Measurements from ENCODE around the gene OSBPL3. TPM values are rescaled to one million over a fixed set of nuclear protein-coding genes. Genes with fewer than 3 reads are reported as not detected.

The OSBPL3 gene
- total and polyA plus RNA-seq, 2 donors (not counting 3 experiments of a cell fraction or from before 2014, with no cell fraction given): 7.5 to 27.1 TPM

DNA sequence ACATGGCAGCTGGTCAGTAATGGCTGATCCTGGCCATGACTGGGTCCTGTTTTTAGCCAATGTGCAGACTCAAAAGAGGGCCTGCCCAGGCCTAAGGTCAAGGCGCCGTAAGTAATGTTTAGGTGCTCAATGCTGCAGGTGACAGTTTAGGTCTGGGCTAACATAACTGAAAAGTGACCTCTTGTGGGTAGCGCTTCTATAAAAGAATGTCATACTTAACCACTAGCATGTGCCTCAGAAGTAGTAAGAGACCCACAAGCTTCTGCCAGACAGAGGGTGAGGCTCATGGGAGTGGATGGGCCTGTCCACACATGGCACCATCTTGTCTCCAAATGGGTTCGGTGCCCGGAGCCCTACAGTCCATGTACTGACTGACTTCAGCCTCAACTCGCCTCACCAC lies 132.2 kb downstream of the OSBPL3 start:
- no TSS peak for BruUV-seq (replicated peaks)

DNA sequence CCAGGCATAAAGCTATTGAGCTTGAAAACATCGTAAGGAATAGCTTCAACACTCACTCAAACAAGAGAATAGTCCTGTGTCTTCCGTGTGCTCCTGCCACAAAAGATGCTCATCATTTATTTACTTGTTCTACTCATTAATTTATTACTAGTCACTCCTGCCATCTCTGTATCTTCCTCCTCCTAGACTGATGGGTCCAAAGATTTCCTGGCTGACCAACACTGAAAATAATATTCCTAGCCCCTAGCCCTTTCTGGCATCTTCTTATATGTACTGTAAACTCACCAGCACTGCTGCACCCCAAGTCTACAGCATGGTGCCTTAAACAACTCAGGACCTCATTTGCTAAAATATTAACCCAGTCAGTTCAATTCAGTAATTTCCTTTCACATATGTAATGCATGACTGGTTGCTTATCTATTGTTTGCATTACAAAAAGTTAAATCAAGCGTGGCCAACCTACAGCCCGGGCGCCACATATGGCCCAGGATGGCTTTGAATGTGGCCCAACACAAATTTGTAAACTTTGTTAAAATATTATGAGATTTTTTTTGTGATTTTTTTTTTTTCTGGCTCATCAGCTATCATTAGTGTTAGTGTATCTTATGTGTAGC lies 136.1 kb downstream of the OSBPL3 start:
- CTCF ChIA-PET: interaction anchor here (1.7 to 2.6 kb wide), 3 partner anchors 23 to 249 kb away, joined by 4 to 11 read pairs (median 10); no protein-coding TSS in a partner anchor
- no peak for DNase-seq (ENCODE audit: low read depth, low spot score)
- TF ChIP-seq EZH2 (IDR thresholded peaks at IDR 0.05; ENCODE audit: borderline replicate concordance, low read depth, low read length, severe bottlenecking): no peak
- Histone ChIP-seq H3K27ac (ENCODE audit: insufficient read depth, low read depth, low read length) (peak overlapping the region; percentile 89), H2AFZ (ENCODE audit: low read depth, low read length) (no peak overlapping the region), H3K79me2 (ENCODE audit: control insufficient read depth, insufficient read depth, low read length) (no peaks in the 10 kb centered on the region), H3K36me3 (ENCODE audit: control insufficient read depth in 2 of 2, extremely low read depth in 1 of 2, insufficient read depth in 2 of 2, low read length in 2 of 2) (peaks cover 4% of the 10 kb centered on the region in 2 experiments), H3K9ac (replicated peaks; ENCODE audit: extremely low read depth, insufficient read depth, low read length) (no peak overlapping the region), H3K27me3 (ENCODE audit: control insufficient read depth in 2 of 2, insufficient read depth in 2 of 2, low read length in 2 of 2) (no peaks in the 10 kb centered on the region), H3K9me3 (replicated peaks; ENCODE audit: control insufficient read depth, insufficient read depth, low read length) (no peaks in the 10 kb centered on the region), H4K20me1 (replicated peaks; ENCODE audit: control insufficient read depth, extremely low read depth, insufficient read depth, low read length) (no peaks in the 10 kb centered on the region), H3K4me3 (replicated peaks in 1 of 3; ENCODE audit: insufficient read depth in 1 of 3, low read depth in 1 of 3, low read length in 3 of 3) (no peak overlapping the region), H3K4me1 (ENCODE audit: control insufficient read depth, extremely low read depth, insufficient read depth, low read length) (peaks cover 32% of the 10 kb centered on the region), H3K4me2 (ENCODE audit: insufficient read depth, low read length) (no peak overlapping the region), H3K9me1 (replicated peaks; ENCODE audit: control insufficient read depth, extremely low read depth, insufficient read depth, low read length) (no peaks in the 10 kb centered on the region)
- BruUV-seq (replicated peaks): no TSS peak
- dilution Hi-C loops (cut with MboI; ENCODE audit: extremely low pct_ligation_motif_present, low sequenced_read_pairs): no loop called here
- intact Hi-C loops (cut with micrococcal nuclease): loop anchor here (2.0 to 5.0 kb wide), 3 partner anchors 41 to 138 kb away; partner anchors contain the start of gene OSBPL3
- POLR2A ChIA-PET: no interaction called here
- FAIRE-seq: no peak

More for the DNA sequence above, 132.2 kb downstream of the OSBPL3 start:
- intact Hi-C loops (cut with micrococcal nuclease): no loop called here
- Histone ChIP-seq H3K79me2 (ENCODE audit: control insufficient read depth, insufficient read depth, low read length) (no peaks in the 10 kb centered on the region), H4K20me1 (replicated peaks; ENCODE audit: control insufficient read depth, extremely low read depth, insufficient read depth, low read length) (no peaks in the 10 kb centered on the region), H3K9me3 (replicated peaks; ENCODE audit: control insufficient read depth, insufficient read depth, low read length) (no peaks in the 10 kb centered on the region), H3K36me3 (ENCODE audit: control insufficient read depth in 2 of 2, extremely low read depth in 1 of 2, insufficient read depth in 2 of 2, low read length in 2 of 2) (peaks cover 2 to 4% of the 10 kb centered on the region in 2 experiments), H3K4me1 (ENCODE audit: control insufficient read depth, extremely low read depth, insufficient read depth, low read length) (peaks cover 20% of the 10 kb centered on the region), H2AFZ (ENCODE audit: low read depth, low read length) (no peak overlapping the region), H3K27me3 (ENCODE audit: control insufficient read depth in 2 of 2, insufficient read depth in 2 of 2, low read length in 2 of 2) (no peaks in the 10 kb centered on the region), H3K4me3 (replicated peaks in 1 of 3; ENCODE audit: insufficient read depth in 1 of 3, low read depth in 1 of 3, low read length in 3 of 3) (no peak overlapping the region), H3K9ac (replicated peaks; ENCODE audit: extremely low read depth, insufficient read depth, low read length) (no peak overlapping the region), H3K4me2 (ENCODE audit: insufficient read depth, low read length) (no peak overlapping the region), H3K9me1 (replicated peaks; ENCODE audit: control insufficient read depth, extremely low read depth, insufficient read depth, low read length) (no peaks in the 10 kb centered on the region), H3K27ac (ENCODE audit: insufficient read depth, low read depth, low read length) (no peak overlapping the region)
- DNase-seq (ENCODE audit: low read depth, low spot score) (no peak), FAIRE-seq (no peak)
- TF ChIP-seq POLR2AphosphoS5 (IDR thresholded peaks at IDR 0.05; ENCODE audit: insufficient read depth, low read depth, low read length) (no peak), POLR2A (IDR thresholded peaks at IDR 0.05; ENCODE audit: low read depth, low read length) (no peak)
- TF ChIP-seq, protein P1, sequence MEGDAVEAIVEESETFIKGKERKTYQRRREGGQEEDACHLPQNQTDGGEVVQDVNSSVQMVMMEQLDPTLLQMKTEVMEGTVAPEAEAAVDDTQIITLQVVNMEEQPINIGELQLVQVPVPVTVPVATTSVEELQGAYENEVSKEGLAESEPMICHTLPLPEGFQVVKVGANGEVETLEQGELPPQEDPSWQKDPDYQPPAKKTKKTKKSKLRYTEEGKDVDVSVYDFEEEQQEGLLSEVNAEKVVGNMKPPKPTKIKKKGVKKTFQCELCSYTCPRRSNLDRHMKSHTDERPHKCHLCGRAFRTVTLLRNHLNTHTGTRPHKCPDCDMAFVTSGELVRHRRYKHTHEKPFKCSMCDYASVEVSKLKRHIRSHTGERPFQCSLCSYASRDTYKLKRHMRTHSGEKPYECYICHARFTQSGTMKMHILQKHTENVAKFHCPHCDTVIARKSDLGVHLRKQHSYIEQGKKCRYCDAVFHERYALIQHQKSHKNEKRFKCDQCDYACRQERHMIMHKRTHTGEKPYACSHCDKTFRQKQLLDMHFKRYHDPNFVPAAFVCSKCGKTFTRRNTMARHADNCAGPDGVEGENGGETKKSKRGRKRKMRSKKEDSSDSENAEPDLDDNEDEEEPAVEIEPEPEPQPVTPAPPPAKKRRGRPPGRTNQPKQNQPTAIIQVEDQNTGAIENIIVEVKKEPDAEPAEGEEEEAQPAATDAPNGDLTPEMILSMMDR (IDR thresholded peaks at IDR 0.05; ENCODE audit: extremely low read depth in 1 of 2, insufficient read depth in 1 of 2, low read depth in 1 of 2, low read length in 2 of 2): no peak
- dilution Hi-C loops (cut with MboI; ENCODE audit: extremely low pct_ligation_motif_present, low sequenced_read_pairs): no loop called here
- ChIA-PET POLR2A (no interaction called here), CTCF (interaction anchor here (1.1 kb wide), 1 partner anchor 36 kb away, joined by 3 read pairs; no protein-coding TSS in a partner anchor)

Measured in endothelial cell of umbilical vein (primary cell).